H1 (cell line): ENCODE measurements around the gene LPAR3. TPM values are rescaled to one million over a fixed set of nuclear protein-coding genes. Genes with fewer than 3 reads are reported as not detected.

Source experiments
- CTCF ChIA-PET: fragments of 300-600 bp; sonication (Branson Sonifier 250); formaldehyde crosslinking; loops from one replicate; lab custom pipeline; 2021; ENCODE audit not compliant: partially characterized antibody; lab: Charles Lee
- POLR2A ChIA-PET: fragments of 300-600 bp; sonication (Branson Sonifier 250); formaldehyde crosslinking; loops from one replicate; lab custom pipeline; 2021; ENCODE audit warnings: inconsistent platforms; ENCODE audit not compliant: partially characterized antibody; lab: Charles Lee
- DNase-seq, 2 experiments: peaks; one replicate each; pipeline versions ENCODE4 v3.0.0 to v3.0.0-alpha.2; 2010 to 2022; ENCODE audit warnings: low spot score in 2 of 2, low read depth in 1 of 2, mixed read lengths in 1 of 2
- FAIRE-seq: peaks from 2 replicates; lab custom pipeline; 2011; peaks lifted over from hg19 to GRCh38; lab: Jason Lieb, UNC
- H2AFZ ChIP-seq: 2 replicates; pipeline ENCODE4 v1.8.1; 2012; ENCODE audit warnings: low read length, inconsistent platforms
- H2AK5ac ChIP-seq: 2 replicates; pipeline ENCODE4 v1.6.1; 2013; ENCODE audit warnings: low read depth, low read length
- H2BK120ac ChIP-seq: replicated peaks from 2 replicates; pipeline ENCODE3; 2013; ENCODE audit warnings: low read depth, low read length, inconsistent platforms
- H2BK12ac ChIP-seq: 2 replicates; pipeline ENCODE4 v1.6.1; 2013; ENCODE audit warnings: low read depth, low read length
- H2BK15ac ChIP-seq: 2 replicates; pipeline ENCODE4 v1.6.1; 2013; ENCODE audit warnings: low read length
- H2BK20ac ChIP-seq: 2 replicates; pipeline ENCODE4 v1.6.1; 2013; ENCODE audit warnings: low read length
- H2BK5ac ChIP-seq: 2 replicates; pipeline ENCODE4 v1.6.1; 2013; ENCODE audit warnings: low read depth, low read length
- H3K14ac ChIP-seq: 2 replicates; pipeline ENCODE4 v1.6.1; 2013; ENCODE audit warnings: inconsistent platforms; ENCODE audit not compliant: insufficient read length
- H3K18ac ChIP-seq: 2 replicates; pipeline ENCODE4 v1.6.1; 2013; ENCODE audit warnings: low read length; ENCODE audit errors: extremely low read depth
- H3K23ac ChIP-seq: 2 replicates; pipeline ENCODE4 v1.6.1; 2013; ENCODE audit warnings: inconsistent platforms; ENCODE audit not compliant: insufficient read length
- H3K23me2 ChIP-seq: 2 replicates; pipeline ENCODE4 v1.6.1; 2013; ENCODE audit warnings: low read depth, low read length
- H3K27ac ChIP-seq: 2 replicates; pipeline ENCODE4 v1.6.1; 2011; ENCODE audit warnings: low read depth, low read length, inconsistent platforms
- H3K27me3 ChIP-seq, 4 experiments: replicated peaks in 1 of 4; 1 replicate in 1 of 4; 2 replicates in 3 of 4; pipeline versions ENCODE4 v1.6.1 to v1.8.1; 2011 to 2013; ENCODE audit warnings: low read length in 3 of 4, mild to moderate bottlenecking in 3 of 4, inconsistent platforms in 2 of 4, mixed read lengths in 2 of 4, moderate library complexity in 1 of 4; ENCODE audit not compliant: control insufficient read depth in 3 of 4, insufficient read depth in 3 of 4; ENCODE audit errors: extremely low read depth in 1 of 4
- H3K36me3 ChIP-seq, 4 experiments: 2 replicates each; pipeline versions ENCODE4 v1.6.1 to v1.8.1; 2011 to 2013; ENCODE audit warnings: mild to moderate bottlenecking in 4 of 4, low read length in 3 of 4, moderate library complexity in 2 of 4, control low read depth in 1 of 4, inconsistent platforms in 1 of 4; ENCODE audit not compliant: insufficient read depth in 4 of 4, control insufficient read depth in 2 of 4
- H3K4ac ChIP-seq: replicated peaks from 2 replicates; pipeline ENCODE3; 2013; ENCODE audit warnings: low read length, low read depth, mixed read lengths, inconsistent platforms; ENCODE audit not compliant: insufficient read length
- H3K4me1 ChIP-seq, 4 experiments: replicated peaks in 1 of 4; 1 replicate in 1 of 4; 2 replicates in 3 of 4; pipeline versions ENCODE4 v1.6.1 to v1.8.1; 2011 to 2013; ENCODE audit warnings: low read length in 3 of 4, inconsistent platforms in 2 of 4, mixed read lengths in 1 of 4; ENCODE audit not compliant: insufficient read depth in 4 of 4, control insufficient read depth in 3 of 4
- H3K4me2 ChIP-seq, 2 experiments: 2 replicates each; pipeline versions ENCODE4 v1.6.1 to v1.8.1; 2011 to 2013; ENCODE audit warnings: low read depth in 2 of 2, low read length in 2 of 2, control low read depth in 1 of 2, inconsistent platforms in 1 of 2, mild to moderate bottlenecking in 1 of 2; ENCODE audit not compliant: insufficient read depth in 1 of 2
- H3K4me3 ChIP-seq, 4 experiments: fragments of 200-600, 300-600 bp in 1 of 4; sonication (generic), shearing (Covaris generic), sonication (Bioruptor Twin) in 1 of 4; 2 replicates each; pipeline versions ENCODE4 v1.5.1 to v1.8.1; 2011 to 2016; ENCODE audit warnings: low read length in 4 of 4, low read depth in 3 of 4, control low read depth in 2 of 4, inconsistent platforms in 2 of 4, mild to moderate bottlenecking in 2 of 4, mixed read lengths in 1 of 4, moderate library complexity in 1 of 4; ENCODE audit not compliant: insufficient read depth in 2 of 4; ENCODE audit errors: extremely low read depth in 1 of 4
- H3K56ac ChIP-seq: replicated peaks from 2 replicates; pipeline ENCODE3; 2013; ENCODE audit warnings: low read depth, mild to moderate bottlenecking, mixed read lengths, low read length, inconsistent platforms; ENCODE audit not compliant: insufficient read length
- H3K79me1 ChIP-seq: 2 replicates; pipeline ENCODE4 v1.6.1; 2013; ENCODE audit warnings: low read depth, low read length, control low read depth
- H3K79me2 ChIP-seq, 2 experiments: 2 replicates each; pipeline versions ENCODE4 v1.6.1 to v1.8.1; 2012 to 2013; ENCODE audit warnings: low read length in 2 of 2, mild to moderate bottlenecking in 2 of 2, inconsistent platforms in 1 of 2; ENCODE audit not compliant: insufficient read depth in 2 of 2, control insufficient read depth in 1 of 2
- H3K9ac ChIP-seq, 4 experiments: replicated peaks in 1 of 4; 1 replicate in 1 of 4; 2 replicates in 3 of 4; pipeline versions ENCODE4 v1.6.1 to v1.8.1; 2011 to 2013; ENCODE audit warnings: low read depth in 3 of 4, low read length in 3 of 4, control low read depth in 2 of 4, mild to moderate bottlenecking in 2 of 4, moderate library complexity in 2 of 4, inconsistent platforms in 1 of 4; ENCODE audit errors: extremely low read depth in 1 of 4
- H3K9me3 ChIP-seq, 2 experiments: 2 replicates each; pipeline versions ENCODE4 v1.6.1 to v1.8.1; 2012 to 2013; ENCODE audit warnings: mild to moderate bottlenecking in 2 of 2, moderate library complexity in 2 of 2, control low read depth in 1 of 2, inconsistent platforms in 1 of 2, low read depth in 1 of 2, low read length in 1 of 2, mixed read lengths in 1 of 2; ENCODE audit not compliant: insufficient read depth in 2 of 2
- H4K20me1 ChIP-seq, 2 experiments: replicated peaks in 1 of 2; 2 replicates each; pipeline versions ENCODE3 to v1.8.1; 2011 to 2013; ENCODE audit warnings: inconsistent platforms in 2 of 2, low read length in 2 of 2, mild to moderate bottlenecking in 1 of 2; ENCODE audit not compliant: insufficient read depth in 2 of 2, control insufficient read depth in 1 of 2
- H4K5ac ChIP-seq: 2 replicates; pipeline ENCODE4 v1.6.1; 2013; ENCODE audit warnings: low read length, low read depth, mixed read lengths, inconsistent platforms; ENCODE audit not compliant: insufficient read length
- H4K8ac ChIP-seq: 2 replicates; pipeline ENCODE4 v1.8.0; 2013; ENCODE audit warnings: mild to moderate bottlenecking, moderate library complexity, low read length, inconsistent platforms; ENCODE audit not compliant: insufficient read depth; ENCODE audit errors: extremely low read depth
- H4K91ac ChIP-seq: replicated peaks from 2 replicates; pipeline ENCODE3; 2013; ENCODE audit warnings: low read length, mixed read lengths, inconsistent platforms; ENCODE audit not compliant: insufficient read length
- ASH2L ChIP-seq: fragments of 200-600, 300-600 bp; sonication (generic); IDR thresholded peaks from one replicate; pipeline ENCODE4 v1.7.1; 2017; ENCODE audit warnings: low read length
- BACH1 ChIP-seq: IDR thresholded peaks from 2 replicates; pipeline ENCODE4 v1.6.1; 2012; ENCODE audit warnings: low read length, improper control_type of control experiment
- BCL11A ChIP-seq, 2 experiments: IDR thresholded peaks; one replicate each; pipeline ENCODE4 v1.6.1; 2011; ENCODE audit warnings: low read depth in 2 of 2, low read length in 2 of 2, mild to moderate bottlenecking in 2 of 2
- CBX5 ChIP-seq: fragments of 300-800, 300-1000 bp; sonication (generic); IDR thresholded peaks from 2 replicates; pipeline ENCODE4 v1.7.1; 2016; ENCODE audit warnings: antibody characterized with exemption, low read length, low read depth
- KDM4A ChIP-seq: IDR thresholded peaks from one replicate; pipeline ENCODE4 v1.7.1; 2012; ENCODE audit warnings: low read depth, mild to moderate bottlenecking, moderate library complexity, low read length, inconsistent platforms; ENCODE audit not compliant: severe bottlenecking
- SAP30 ChIP-seq: fragments of 300-600 bp; sonication (generic); IDR thresholded peaks from 2 replicates; pipeline ENCODE4 v1.7.1; 2012; ENCODE audit warnings: low read length, moderate library complexity, mild to moderate bottlenecking, inconsistent platforms; ENCODE audit not compliant: insufficient read depth, insufficient replicate concordance
- SP4 ChIP-seq: IDR thresholded peaks from 2 replicates; pipeline ENCODE4 v1.6.1; 2012; ENCODE audit warnings: low read length, inconsistent platforms
- WGBS, 2 experiments: shearing (Covaris generic) in 1 of 2; methylation state at CpG; one replicate each; pipeline versions ENCODE4 v1.1.6 to v1.1.7; 2013 to 2015; ENCODE audit warnings: low lambda C conversion rate in 2 of 2, mixed read lengths in 2 of 2, inconsistent platforms in 1 of 2, low coverage in 1 of 2, missing lambda C conversion rate in 1 of 2; ENCODE audit not compliant: insufficient replicate concordance in 2 of 2, insufficient coverage in 1 of 2, insufficient read length in 1 of 2; ENCODE audit errors: extremely low coverage in 1 of 2, missing lambda C conversion rate in 1 of 2; 5-methylcytosine and 5-hydroxymethylcytosine counted together
- polyA plus RNA-seq, 7 experiments: library from polyadenylated mRNA; depleted of rRNA in 3 of 7; stranded (reverse) in 5 of 7; unstranded in 2 of 7; fragments of >200 nt in 5 of 7; fragments of 200-250 nt in 2 of 7; gene quantifications; 1 replicate in 5 of 7; 2 replicates in 1 of 7; 4 replicates in 1 of 7; pipeline versions ENCODE4 v1.2.1 to v1.2.3, GENCODE V29; 2011 to 2013; ENCODE audit warnings: missing spikeins in 2 of 7, mixed read lengths in 2 of 7
- total RNA-seq: library from RNA; stranded (reverse); fragmentation: NEBNext Ultra II Directional; extraction: Animal tissue kit (Norgen Biotek cat#: 25700); gene quantifications from 2 replicates; pipeline ENCODE4 v1.2.1, GENCODE V29; 2021

The LPAR3 gene
- total and polyA plus RNA-seq, 2 of the 8 experiments (the other 6 are each of a cell fraction or from before 2014, with no cell fraction given): 17.1 to 25.4 TPM

GRCh38 chr1:84939761-84940160 is 46.8 kb upstream of the LPAR3 start:
- Histone ChIP-seq H3K9me3 (no peaks in the 10 kb centered on the region), H2BK120ac (no peak overlapping the region), H4K91ac (no peak overlapping the region), H2BK15ac (no peak overlapping the region), H2BK5ac (no peak overlapping the region), H4K5ac (no peak overlapping the region), H3K18ac (no peak overlapping the region), H3K4me3 (no peak overlapping the region), H3K23ac (no peak overlapping the region), H3K4me2 (no peak overlapping the region), H3K79me2 (no peaks in the 10 kb centered on the region), H3K56ac (no peak overlapping the region), H3K9ac (no peak overlapping the region), H3K27me3 (peaks cover 0 to 2% (median 0%) of the 10 kb centered on the region in 4 experiments; a peak in 1 of 7 replicates), H2AK5ac (no peak overlapping the region), H4K20me1 (no peaks in the 10 kb centered on the region), H3K14ac (no peak overlapping the region), H3K4ac (no peak overlapping the region), H3K23me2 (no peaks in the 10 kb centered on the region), H3K79me1 (no peaks in the 10 kb centered on the region), H3K4me1 (peaks cover 0 to 1% (median 0%) of the 10 kb centered on the region in 4 experiments; a peak in 1 of 7 replicates), H4K8ac (no peak overlapping the region), H2AFZ (no peak overlapping the region), H3K36me3 (no peaks in the 10 kb centered on the region), H3K27ac (no peak overlapping the region), H2BK20ac (no peak overlapping the region), H2BK12ac (no peak overlapping the region)
- TF ChIP-seq SP4 (no peak), ASH2L (no peak), SAP30 (no peak), BCL11A (IDR thresholded peaks at IDR 0.05; ENCODE audit: low read depth in 2 of 2, low read length in 2 of 2) (no peak), CBX5 (no peak), KDM4A (no peak), BACH1 (no peak)
- no peak for DNase-seq
- 91% methylated on average over 11 of the region's 11 CpGs; no CpG with 5 or more reads in 1 of the 2 experiments for WGBS, 2 experiments
- FAIRE-seq: no peak
- ChIA-PET POLR2A (no interaction called here), CTCF (interaction anchor here (0.5 to 10.0 kb wide), 6 partner anchors 9 to 1710 kb away, joined by 3 to 122 read pairs (median 8); no protein-coding TSS in a partner anchor)
